Activated T-cell treated with anti-CD3 and anti-CD28 coated beads, Interleukin-2, amount 50 U/mL, for 72 hours (primary cell): ENCODE results near the gene ADAMTS9. TPM values are rescaled to one million over a fixed set of nuclear protein-coding genes. Genes with fewer than 3 reads are reported as not detected.

Source experiments
- ATAC-seq, 2 donors: fragments of 150-1000 bp; cut with Tn5 transposase; replicated peaks in 1 of 2; 2 replicates each; pipeline ENCODE4 v1.10.0; 2021; ENCODE audit warnings: moderate library complexity in 2 of 2, mild to moderate bottlenecking in 1 of 2
- DNase-seq, 2 donors: peaks; one replicate each; pipeline ENCODE4 v3.0.0; 2021 to 2022; ENCODE audit warnings: mixed read lengths in 1 of 2
- H3K27ac Mint-ChIP-seq: one replicate; pipeline ENCODE4 v1.8.0; 2022; ENCODE audit warnings: mild to moderate bottlenecking, moderate library complexity, mixed read lengths
- H3K27me3 Mint-ChIP-seq: one replicate; pipeline ENCODE4 v1.8.0; 2022; ENCODE audit warnings: low read depth, mixed read lengths
- H3K36me3 Mint-ChIP-seq, 2 donors: one replicate each; pipeline ENCODE4 v1.8.0; 2022; ENCODE audit warnings: mixed read lengths in 2 of 2, mild to moderate bottlenecking in 1 of 2; ENCODE audit not compliant: insufficient read depth in 2 of 2
- H3K4me1 Mint-ChIP-seq: one replicate; pipeline ENCODE4 v1.8.0; 2022; ENCODE audit warnings: low read depth, mixed read lengths
- H3K4me3 Mint-ChIP-seq, 2 donors: one replicate each; pipeline ENCODE4 v1.8.0; 2022; ENCODE audit warnings: mild to moderate bottlenecking in 2 of 2, mixed read lengths in 2 of 2, moderate library complexity in 2 of 2
- H3K9me3 Mint-ChIP-seq, 2 donors: one replicate each; pipeline ENCODE4 v1.8.0; 2022; ENCODE audit warnings: mixed read lengths in 2 of 2
- total RNA-seq, 2 donors: library from RNA; stranded (reverse); gene quantifications; one replicate each; pipeline ENCODE4 v1.2.3, GENCODE V29; 2022

ADAMTS9 gene
- not detected for total RNA-seq

- Mint-ChIP-seq H3K27me3 (peaks cover 27% of the 10 kb centered on the region), H3K9me3 (no peaks in the 10 kb centered on the region)
- DNase-seq: no peak
Measured at GRCh38 chr3:64687781-64688604, at the start of gene ADAMTS9. TSS of gene ADAMTS9 (minus strand) at chr3:64688000. CDS start at chr3:64687657, 343 bp downstream.

GRCh38 chr3:64732576-64732975 is 44.8 kb upstream of the ADAMTS9 start:
- H3K36me3 Mint-ChIP-seq: no peaks in the 10 kb centered on the region
- ATAC-seq: no peak
- no peak for DNase-seq
- no peaks in the 10 kb centered on the region for H3K27me3 Mint-ChIP-seq
- no peaks in the 10 kb centered on the region for H3K4me1 Mint-ChIP-seq
- no peak overlapping the region for H3K27ac Mint-ChIP-seq
- no peak overlapping the region for H3K4me3 Mint-ChIP-seq
- peaks cover 2 to 5% of the 10 kb centered on the region in 2 donors for H3K9me3 Mint-ChIP-seq

More at GRCh38 chr3:64687781-64688604, at the start of gene ADAMTS9:
- Mint-ChIP-seq H3K27ac (no peak within 1 kb of the TSS), H3K36me3 (peaks cover 0 to 3% of the 10 kb centered on the region in 2 donors), H3K4me1 (peaks cover 6% of the 10 kb centered on the region), H3K4me3 (peak within 1 kb of the TSS; percentile 29 to 47)
- ATAC-seq: no peak

- Mint-ChIP-seq H3K36me3 (no peaks in the 10 kb centered on the region), H3K27ac (no peak overlapping the region), H3K27me3 (no peaks in the 10 kb centered on the region), H3K4me3 (no peak overlapping the region), H3K4me1 (no peaks in the 10 kb centered on the region), H3K9me3 (peaks cover 2 to 5% of the 10 kb centered on the region in 2 donors)
- DNase-seq: no peak
- ATAC-seq: no peak
Measured at GRCh38 chr3:64730681-64731080, 42.9 kb upstream of the ADAMTS9 start.

- Mint-ChIP-seq H3K4me3 (no peak overlapping the region), H3K27me3 (no peaks in the 10 kb centered on the region), H3K36me3 (no peaks in the 10 kb centered on the region), H3K4me1 (no peaks in the 10 kb centered on the region), H3K27ac (no peak overlapping the region), H3K9me3 (peaks cover 0 to 5% of the 10 kb centered on the region in 2 donors)
- DNase-seq (no peak), ATAC-seq (no peak)
Measured at GRCh38 chr3:64728994-64729393, 41.2 kb upstream of the ADAMTS9 start.

GRCh38 chr3:64728428-64728827 is 40.6 kb upstream of the ADAMTS9 start:
- Mint-ChIP-seq H3K4me1 (no peaks in the 10 kb centered on the region), H3K9me3 (peaks cover 0 to 5% of the 10 kb centered on the region in 2 donors), H3K36me3 (no peaks in the 10 kb centered on the region), H3K27ac (no peak overlapping the region), H3K4me3 (no peak overlapping the region), H3K27me3 (no peaks in the 10 kb centered on the region)
- DNase-seq (no peak), ATAC-seq (no peak)

- no peak overlapping the region for H3K27ac Mint-ChIP-seq
- no peaks in the 10 kb centered on the region for H3K4me1 Mint-ChIP-seq
- H3K36me3 Mint-ChIP-seq: no peaks in the 10 kb centered on the region
- no peaks in the 10 kb centered on the region for H3K9me3 Mint-ChIP-seq
- no peaks in the 10 kb centered on the region for H3K27me3 Mint-ChIP-seq
- DNase-seq: no peak
- no peak overlapping the region for H3K4me3 Mint-ChIP-seq
- ATAC-seq: no peak
Measured at GRCh38 chr3:64726414-64727090, 38.8 kb upstream of the ADAMTS9 start.

- no peak for DNase-seq
- no peaks in the 10 kb centered on the region for H3K4me1 Mint-ChIP-seq
- H3K36me3 Mint-ChIP-seq: no peaks in the 10 kb centered on the region
- no peak for ATAC-seq
- H3K9me3 Mint-ChIP-seq: no peaks in the 10 kb centered on the region
- no peak overlapping the region for H3K27ac Mint-ChIP-seq
- H3K27me3 Mint-ChIP-seq: no peaks in the 10 kb centered on the region
- H3K4me3 Mint-ChIP-seq: no peak overlapping the region
Measured at GRCh38 chr3:64718976-64719375, 31.2 kb upstream of the ADAMTS9 start.

GRCh38 chr3:64717872-64718613 is 30.2 kb upstream of the ADAMTS9 start:
- Mint-ChIP-seq H3K9me3 (peaks cover 0 to under 1% of the 10 kb centered on the region in 2 donors), H3K36me3 (no peaks in the 10 kb centered on the region), H3K27ac (no peak overlapping the region), H3K4me3 (no peak overlapping the region), H3K27me3 (no peaks in the 10 kb centered on the region), H3K4me1 (no peaks in the 10 kb centered on the region)
- no peak for ATAC-seq
- DNase-seq: no peak

GRCh38 chr3:64717411-64717810 is 29.6 kb upstream of the ADAMTS9 start:
- no peak overlapping the region for H3K27ac Mint-ChIP-seq
- H3K4me1 Mint-ChIP-seq: no peaks in the 10 kb centered on the region
- H3K27me3 Mint-ChIP-seq: no peaks in the 10 kb centered on the region
- no peak overlapping the region for H3K4me3 Mint-ChIP-seq
- H3K36me3 Mint-ChIP-seq: no peaks in the 10 kb centered on the region
- DNase-seq (no peak), ATAC-seq (no peak)
- H3K9me3 Mint-ChIP-seq: peaks cover 0 to 3% of the 10 kb centered on the region in 2 donors

- H3K4me3 Mint-ChIP-seq: no peak overlapping the region
- H3K36me3 Mint-ChIP-seq: no peaks in the 10 kb centered on the region
- ATAC-seq (no peak), DNase-seq (no peak)
- no peak overlapping the region for H3K27ac Mint-ChIP-seq
- H3K9me3 Mint-ChIP-seq: peaks cover 0 to 3% of the 10 kb centered on the region in 2 donors
- no peaks in the 10 kb centered on the region for H3K4me1 Mint-ChIP-seq
- H3K27me3 Mint-ChIP-seq: no peaks in the 10 kb centered on the region
Measured at GRCh38 chr3:64716110-64716710, 28.4 kb upstream of the ADAMTS9 start.

GRCh38 chr3:64715211-64715982 is 27.6 kb upstream of the ADAMTS9 start:
- H3K36me3 Mint-ChIP-seq: no peaks in the 10 kb centered on the region
- no peak for DNase-seq
- H3K9me3 Mint-ChIP-seq: peaks cover 0 to 3% of the 10 kb centered on the region in 2 donors
- no peaks in the 10 kb centered on the region for H3K4me1 Mint-ChIP-seq
- ATAC-seq: no peak
- no peak overlapping the region for H3K4me3 Mint-ChIP-seq
- no peak overlapping the region for H3K27ac Mint-ChIP-seq
- H3K27me3 Mint-ChIP-seq: no peaks in the 10 kb centered on the region

GRCh38 chr3:64708456-64708855 is 20.7 kb upstream of the ADAMTS9 start:
- Mint-ChIP-seq H3K27me3 (no peaks in the 10 kb centered on the region), H3K9me3 (peaks cover 5 to 7% of the 10 kb centered on the region in 2 donors), H3K36me3 (no peaks in the 10 kb centered on the region), H3K4me3 (no peak overlapping the region), H3K27ac (no peak overlapping the region), H3K4me1 (no peaks in the 10 kb centered on the region)
- no peak for DNase-seq
- ATAC-seq: no peak
